Ectodermal cell (in vitro differentiated cells): ENCODE measurements around the gene AXDND1.

Experiments
- H3K27ac ChIP-seq: 2 replicates; pipeline ENCODE4 v1.7.0; 2013; ENCODE audit warnings: mild to moderate bottlenecking, low read depth, low read length; ENCODE audit not compliant: insufficient read depth, poor library complexity, severe bottlenecking
- H3K27me3 ChIP-seq: 2 replicates; pipeline ENCODE4 v1.7.0; 2013; ENCODE audit warnings: mild to moderate bottlenecking, low read length; ENCODE audit not compliant: insufficient read depth, control insufficient read depth, poor library complexity, severe bottlenecking
- H3K36me3 ChIP-seq: one replicate; pipeline ENCODE4 v1.7.0; 2013; ENCODE audit warnings: low read length; ENCODE audit not compliant: control insufficient read depth, insufficient read depth
- H3K4me1 ChIP-seq: one replicate; pipeline ENCODE4 v1.7.0; 2013; ENCODE audit warnings: low read length; ENCODE audit not compliant: control insufficient read depth, insufficient read depth
- H3K4me3 ChIP-seq: 2 replicates; pipeline ENCODE4 v1.7.0; 2013; ENCODE audit warnings: low read depth, low read length, control low read depth; ENCODE audit not compliant: insufficient read depth
- H3K9me3 ChIP-seq: 2 replicates; pipeline ENCODE4 v1.7.0; 2013; ENCODE audit warnings: mild to moderate bottlenecking, low read length, moderate library complexity; ENCODE audit not compliant: control insufficient read depth
- WGBS, 2 experiments: methylation state at CpG; one replicate each; pipeline ENCODE4 v1.1.7; 2013; ENCODE audit warnings: missing lambda C conversion rate in 2 of 2; 5-methylcytosine and 5-hydroxymethylcytosine counted together

The AXDND1 gene

GRCh38 chr1:179549368-179549700, 183.6 kb downstream of the AXDND1 start:
- Histone ChIP-seq H3K9me3 (no peaks in the 10 kb centered on the region), H3K27me3 (no peaks in the 10 kb centered on the region), H3K36me3 (no peaks in the 10 kb centered on the region), H3K4me3 (no peak overlapping the region), H3K4me1 (no peaks in the 10 kb centered on the region), H3K27ac (no peak overlapping the region)
- 96 to 100% methylated on average over 2 of the region's 2 CpGs for WGBS, 2 experiments

- Histone ChIP-seq H3K27ac (no peak overlapping the region), H3K4me1 (no peaks in the 10 kb centered on the region), H3K27me3 (no peaks in the 10 kb centered on the region), H3K36me3 (no peaks in the 10 kb centered on the region), H3K4me3 (no peak overlapping the region), H3K9me3 (no peaks in the 10 kb centered on the region)
- WGBS, 2 experiments, result 70 to 73% methylated on average over 9 of the region's 9 CpGs
These were observed 185.2 kb downstream of the AXDND1 start for GRCh38 chr1:179550746-179551682.

GRCh38 chr1:179554427-179554826, 188.7 kb downstream of the AXDND1 start:
- Histone ChIP-seq H3K4me1 (no peaks in the 10 kb centered on the region), H3K4me3 (no peak overlapping the region), H3K27me3 (no peaks in the 10 kb centered on the region), H3K36me3 (no peaks in the 10 kb centered on the region), H3K9me3 (no peaks in the 10 kb centered on the region), H3K27ac (no peak overlapping the region)

GRCh38 chr1:179558078-179558477, 192.3 kb downstream of the AXDND1 start:
- Histone ChIP-seq H3K27me3 (no peaks in the 10 kb centered on the region), H3K4me3 (no peak overlapping the region), H3K9me3 (no peaks in the 10 kb centered on the region), H3K36me3 (no peaks in the 10 kb centered on the region), H3K27ac (no peak overlapping the region), H3K4me1 (no peaks in the 10 kb centered on the region)
- 100% methylated on average over 1 of the region's 1 CpG; no CpG with 5 or more reads in 1 of the 2 experiments for WGBS, 2 experiments

GRCh38 chr1:179575497-179576314, 209.9 kb downstream of the AXDND1 start, which contains the start of gene NPHS2:
Gene NPHS2, minus strand, starts transcription at chr1:179575948. Its CDS starts 84 bp downstream, at chr1:179575864.
- H3K4me3 ChIP-seq, result peak within 1 kb of the TSS; percentile 35
- H3K27me3 ChIP-seq, result peaks cover 45% of the 10 kb centered on the region
- no peak within 1 kb of the TSS for H3K27ac ChIP-seq
- H3K9me3 ChIP-seq, result no peaks in the 10 kb centered on the region
- no peaks in the 10 kb centered on the region for H3K36me3 ChIP-seq
- H3K4me1 ChIP-seq, result no peaks in the 10 kb centered on the region
- 4 to 5% methylated on average over 76 to 77 of the region's 77 CpGs for WGBS, 2 experiments

- Histone ChIP-seq H3K4me1 (no peaks in the 10 kb centered on the region), H3K36me3 (no peaks in the 10 kb centered on the region), H3K27me3 (peaks cover 45% of the 10 kb centered on the region), H3K9me3 (no peaks in the 10 kb centered on the region), H3K4me3 (no peak overlapping the region), H3K27ac (no peak overlapping the region)
- WGBS, 2 experiments, result 53 to 55% methylated on average over 5 of the region's 5 CpGs
These were observed 210.7 kb downstream of the AXDND1 start for GRCh38 chr1:179576509-179576908.

- Histone ChIP-seq H3K4me1 (no peaks in the 10 kb centered on the region), H3K27ac (no peak overlapping the region), H3K36me3 (no peaks in the 10 kb centered on the region), H3K4me3 (no peak overlapping the region), H3K27me3 (peaks cover 25% of the 10 kb centered on the region), H3K9me3 (no peaks in the 10 kb centered on the region)
- 80 to 82% methylated on average over 4 to 5 of the region's 5 CpGs for WGBS, 2 experiments
These were observed 218.1 kb downstream of the AXDND1 start for GRCh38 chr1:179583771-179584320.

GRCh38 chr1:179586107-179586823, 220.5 kb downstream of the AXDND1 start:
- WGBS, 2 experiments, result 11% methylated on average over 60 of the region's 60 CpGs
- Histone ChIP-seq H3K27me3 (peaks cover 25% of the 10 kb centered on the region), H3K4me1 (no peaks in the 10 kb centered on the region), H3K36me3 (no peaks in the 10 kb centered on the region), H3K4me3 (peak overlapping the region; percentile 33), H3K9me3 (no peaks in the 10 kb centered on the region), H3K27ac (no peak overlapping the region)

- Histone ChIP-seq H3K36me3 (no peaks in the 10 kb centered on the region), H3K27ac (no peak overlapping the region), H3K4me1 (no peaks in the 10 kb centered on the region), H3K4me3 (no peak overlapping the region), H3K9me3 (no peaks in the 10 kb centered on the region), H3K27me3 (peaks cover 25% of the 10 kb centered on the region)
- 94 to 97% methylated on average over 6 of the region's 6 CpGs for WGBS, 2 experiments
These were observed 221.6 kb downstream of the AXDND1 start for GRCh38 chr1:179587336-179587735.
